ENCODE measurements around the gene CLSTN2.

CLSTN2 gene

DNA sequence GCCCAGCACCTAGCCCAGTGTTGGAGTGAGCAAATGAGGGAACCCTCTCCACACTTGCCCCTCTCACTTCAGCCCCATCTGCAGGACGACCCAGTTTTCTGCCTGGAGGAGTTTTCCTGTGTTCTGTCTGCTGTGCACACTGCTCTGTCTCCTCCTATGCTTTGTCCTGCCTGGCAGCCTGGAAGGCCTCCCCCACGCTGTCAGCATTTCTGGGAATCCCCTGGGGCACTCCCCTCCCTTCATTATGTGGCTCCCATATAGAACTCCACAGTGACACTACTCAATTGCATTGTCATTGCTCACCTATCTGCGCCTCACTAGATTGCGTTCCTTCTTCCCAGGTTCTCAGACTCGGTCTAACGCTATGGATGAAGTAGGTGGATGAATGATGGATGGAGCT is 13.9 kb downstream of the CLSTN2 start:
- no peak for DNase-seq (ENCODE audit: low read depth, low spot score)
- H3K4me3 ChIP-seq (ENCODE audit: low read depth, low read length), result no peak overlapping the region
- TF ChIP-seq CTCF (IDR thresholded peaks at IDR 0.05; ENCODE audit: low read depth, low read length), result no peak
- in situ Hi-C loops (cut with HindIII; ENCODE audit: low sequenced_read_pairs), result no loop called here

DNA sequence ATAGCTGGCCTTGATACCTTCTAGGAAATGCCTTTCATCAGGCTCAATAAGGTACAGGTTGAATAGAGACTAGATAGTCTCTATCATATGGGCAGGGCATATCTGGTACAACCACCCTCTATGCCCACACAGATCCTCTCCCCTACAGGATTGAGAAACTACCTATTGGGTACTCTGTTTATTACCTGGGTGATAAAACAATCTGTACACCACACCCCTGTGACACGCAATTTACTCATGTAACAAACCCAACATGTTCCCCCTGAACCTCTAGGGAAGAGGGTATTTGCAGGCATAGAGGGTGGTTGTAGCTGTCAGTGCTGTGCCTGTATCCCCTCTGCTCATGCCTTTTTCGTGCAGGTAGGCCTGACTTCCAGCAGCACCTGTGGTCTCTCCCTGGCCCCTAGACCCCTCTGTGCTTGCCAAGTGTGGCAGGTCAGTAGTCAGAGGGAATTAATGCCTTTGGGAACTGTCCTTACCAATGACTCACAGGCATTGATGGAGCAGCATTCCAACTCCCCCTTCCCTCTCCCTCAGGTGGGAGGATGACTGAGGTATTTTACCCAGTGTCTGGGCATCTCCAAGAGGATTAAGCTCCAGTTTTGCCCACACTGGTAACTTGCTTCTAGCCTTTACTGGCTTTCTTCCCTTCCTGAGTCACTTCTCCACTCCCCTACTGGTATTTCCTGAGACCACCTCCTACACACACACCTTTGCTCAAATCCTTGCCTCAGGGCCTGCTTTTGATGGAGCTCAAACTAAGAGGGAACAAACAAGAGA is 18.3 kb downstream of the CLSTN2 start:
- TF ChIP-seq CTCF (IDR thresholded peaks at IDR 0.05; ENCODE audit: low read depth, low read length), result no peak
- in situ Hi-C loops (cut with HindIII; ENCODE audit: low sequenced_read_pairs), result no loop called here

GRCh38 chr3:139954146-139954860 is 19.3 kb downstream of the CLSTN2 start:
- no peak overlapping the region for H3K4me3 ChIP-seq (ENCODE audit: low read depth, low read length)
- in situ Hi-C loops (cut with HindIII; ENCODE audit: low sequenced_read_pairs), result no loop called here
- DNase-seq (ENCODE audit: low read depth, low spot score), result no peak
- TF ChIP-seq CTCF (IDR thresholded peaks at IDR 0.05; ENCODE audit: low read depth, low read length), result no peak

More for the DNA sequence above, 18.3 kb downstream of the CLSTN2 start:
- DNase-seq (ENCODE audit: low read depth, low spot score), result no peak
- H3K4me3 ChIP-seq (ENCODE audit: low read depth, low read length), result no peak overlapping the region

- TF ChIP-seq CTCF (IDR thresholded peaks at IDR 0.05; ENCODE audit: low read depth, low read length), result no peak
- H3K4me3 ChIP-seq (ENCODE audit: low read depth, low read length), result no peak overlapping the region
- in situ Hi-C loops (cut with HindIII; ENCODE audit: low sequenced_read_pairs), result no loop called here
- no peak for DNase-seq (ENCODE audit: low read depth, low spot score)
These were observed 22.9 kb downstream of the CLSTN2 start for GRCh38 chr3:139957844-139958243.

GRCh38 chr3:139969386-139969785 is 34.4 kb downstream of the CLSTN2 start:
- H3K4me3 ChIP-seq (ENCODE audit: low read depth, low read length), result no peak overlapping the region
- in situ Hi-C loops (cut with HindIII; ENCODE audit: low sequenced_read_pairs), result no loop called here
- TF ChIP-seq CTCF (IDR thresholded peaks at IDR 0.05; ENCODE audit: low read depth, low read length), result no peak
- DNase-seq (ENCODE audit: low read depth, low spot score), result no peak

GRCh38 chr3:139970526-139970925 is 35.5 kb downstream of the CLSTN2 start:
- no peak for TF ChIP-seq CTCF (IDR thresholded peaks at IDR 0.05; ENCODE audit: low read depth, low read length)
- in situ Hi-C loops (cut with HindIII; ENCODE audit: low sequenced_read_pairs), result no loop called here
- H3K4me3 ChIP-seq (ENCODE audit: low read depth, low read length), result no peak overlapping the region
- DNase-seq (ENCODE audit: low read depth, low spot score), result no peak

Measured in astrocyte of the spinal cord (primary cell).